T-cell (primary cell): ENCODE measurements around the gene MDP1. TPM values are rescaled to one million over a fixed set of nuclear protein-coding genes. Genes with fewer than 3 reads are reported as not detected.

Experiments used
- ATAC-seq, 4 experiments: fragments of 200-7000 bp in 3 of 4; fragments of 150-1000 bp in 1 of 4; cut with Tn5 transposase; replicated peaks in 1 of 4; 1 replicate in 3 of 4; 2 replicates in 1 of 4; pipeline ENCODE4 v1.10.0; 2021; ENCODE audit warnings: moderate library complexity in 3 of 4, mild to moderate bottlenecking in 2 of 4, moderate number of reproducible peaks in 1 of 4
- CTCF ChIA-PET, 2 donors: fragments of 300-600 bp; sonication (Branson Sonifier 250); formaldehyde crosslinking; loops; one replicate each; lab custom pipeline; 2022; ENCODE audit warnings: antibody characterized with exemption in 2 of 2; lab: Charles Lee
- POLR2A ChIA-PET, 2 donors: fragments of 300-600 bp; sonication (Branson Sonifier 250); formaldehyde crosslinking; loops; one replicate each; lab custom pipeline; 2022; ENCODE audit warnings: antibody characterized with exemption in 2 of 2; lab: Charles Lee
- DNase-seq, 35 experiments: peaks; one replicate each; pipeline versions ENCODE4 v3.0.0 to v3.0.0-alpha.2; 2013 to 2023
- H3K27ac ChIP-seq: one replicate; pipeline ENCODE4 v1.5.1; 2013; ENCODE audit warnings: low read length
- H3K27me3 ChIP-seq, 2 experiments: replicated peaks in 1 of 2; 1 replicate in 1 of 2; 2 replicates in 1 of 2; pipeline versions ENCODE4 v1.6.1 to v1.7.0; 2013; ENCODE audit warnings: low read length in 1 of 2, mixed read lengths in 1 of 2; ENCODE audit not compliant: control insufficient read depth in 2 of 2, insufficient read depth in 2 of 2; ENCODE audit errors: extremely low read depth in 1 of 2
- H3K36me3 ChIP-seq, 2 donors: 1 replicate in 1 of 2; 2 replicates in 1 of 2; pipeline versions ENCODE4 v1.6.1 to v1.7.0; 2013; ENCODE audit warnings: low read length in 1 of 2; ENCODE audit not compliant: control insufficient read depth in 2 of 2, insufficient read depth in 1 of 2; ENCODE audit errors: extremely low read depth in 1 of 2
- H3K4me1 ChIP-seq, 2 experiments: 1 replicate in 1 of 2; 2 replicates in 1 of 2; pipeline versions ENCODE4 v1.6.1 to v1.7.0; 2013; ENCODE audit warnings: low read length in 2 of 2, mixed read lengths in 1 of 2; ENCODE audit not compliant: insufficient read depth in 2 of 2, control insufficient read depth in 1 of 2; ENCODE audit errors: extremely low read depth in 1 of 2
- H3K4me3 ChIP-seq, 2 donors: 1 replicate in 1 of 2; 2 replicates in 1 of 2; pipeline versions ENCODE4 v1.5.1 to v1.7.0; 2013; ENCODE audit warnings: mild to moderate bottlenecking in 2 of 2, low read length in 1 of 2, moderate library complexity in 1 of 2; ENCODE audit not compliant: control insufficient read depth in 1 of 2; ENCODE audit errors: extremely low read depth in 1 of 2
- H3K9me3 ChIP-seq: 2 replicates; pipeline ENCODE4 v1.7.0; 2013
- H3K27ac Mint-ChIP-seq, 2 donors: one replicate each; pipeline ENCODE4 v1.8.0; 2020 to 2021; ENCODE audit warnings: mild to moderate bottlenecking in 2 of 2, mixed read lengths in 2 of 2
- H3K27me3 Mint-ChIP-seq, 2 donors: one replicate each; pipeline ENCODE4 v1.8.0; 2021 to 2022; ENCODE audit warnings: mixed read lengths in 2 of 2
- H3K36me3 Mint-ChIP-seq: one replicate; pipeline ENCODE4 v1.8.0; 2021; ENCODE audit warnings: mixed read lengths
- H3K4me1 Mint-ChIP-seq, 3 donors: one replicate each; pipeline ENCODE4 v1.8.0; 2020 to 2022; ENCODE audit warnings: mixed read lengths in 3 of 3, mild to moderate bottlenecking in 1 of 3
- H3K4me3 Mint-ChIP-seq, 3 donors: one replicate each; pipeline ENCODE4 v1.8.0; 2020 to 2022; ENCODE audit warnings: mild to moderate bottlenecking in 3 of 3, mixed read lengths in 3 of 3, moderate library complexity in 3 of 3
- H3K9me3 Mint-ChIP-seq, 3 donors: one replicate each; pipeline ENCODE4 v1.8.0; 2020 to 2022; ENCODE audit warnings: mixed read lengths in 3 of 3
- WGBS: methylation state at CpG from one replicate; pipeline ENCODE4 v1.1.5; 2013; ENCODE audit warnings: missing lambda C conversion rate; ENCODE audit not compliant: insufficient coverage; 5-methylcytosine and 5-hydroxymethylcytosine counted together
- total RNA-seq, 35 experiments: library from RNA in 6 of 35; stranded (reverse) in 6 of 35; fragments of 120-200 nt in 1 of 35; gene quantifications; one replicate each; pipeline versions ENCODE4 v1.2.1 to v1.2.4 and lab custom pipeline; 2013 to 2026

Gene MDP1
- total RNA-seq, 5 donors from 2014 or later (not counting 1 experiment from before 2014, with no cell fraction given): 7.2 to 17.5 (median 12.1) TPM

DNA sequence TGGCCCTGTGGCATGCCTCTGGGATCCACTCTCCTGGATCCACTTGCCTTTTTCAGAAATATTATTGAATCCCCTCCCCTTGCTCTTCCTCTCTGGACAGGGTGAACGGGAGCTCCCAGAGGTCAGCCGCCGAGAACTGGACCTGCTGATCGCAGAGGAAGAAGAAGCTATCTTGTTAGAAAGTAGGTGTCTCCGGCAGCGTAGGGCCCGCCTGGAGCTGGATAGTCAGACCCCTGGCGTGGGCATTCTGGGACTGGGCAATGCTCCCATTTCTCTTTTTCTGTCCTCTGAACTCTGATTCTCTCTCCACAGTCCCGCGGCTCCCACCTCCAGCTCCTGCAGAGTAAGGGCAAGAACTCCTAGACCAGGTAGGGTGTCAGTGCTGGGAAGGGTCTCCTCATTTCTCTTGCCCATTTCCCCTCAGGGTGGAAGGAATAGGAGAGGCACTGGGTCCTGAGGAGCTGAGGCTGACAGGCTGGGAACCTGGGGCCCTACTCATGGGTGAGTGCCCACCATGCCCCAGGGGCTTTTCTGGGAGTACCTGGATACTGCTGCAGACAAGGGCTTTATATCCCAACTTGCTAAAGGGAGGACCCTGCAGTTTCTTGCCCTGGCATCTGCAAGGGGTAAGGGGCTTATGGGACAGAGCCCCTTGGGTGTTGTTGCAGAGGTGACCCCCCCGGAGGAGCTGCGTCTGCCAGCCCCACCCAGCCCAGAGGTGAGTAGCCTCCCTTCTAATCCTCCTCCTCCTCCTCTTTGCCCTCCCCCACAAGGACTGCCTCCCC, 38.6 kb downstream of the MDP1 start:
- H3K27ac ChIP-seq: no peak overlapping the region
- peaks cover 6 to 21% (median 10%) of the 10 kb centered on the region in 3 donors for H3K4me1 Mint-ChIP-seq
- CTCF ChIA-PET: no interaction called here
- H3K9me3 Mint-ChIP-seq: no peaks in the 10 kb centered on the region
- DNase-seq (no peak), ATAC-seq (no peak)
- H3K4me3 ChIP-seq: no peak overlapping the region
- no peaks in the 10 kb centered on the region for H3K27me3 ChIP-seq
- H3K4me3 Mint-ChIP-seq: no peak overlapping the region
- H3K9me3 ChIP-seq: no peaks in the 10 kb centered on the region
- peaks cover 25 to 58% of the 10 kb centered on the region in 2 donors for H3K36me3 ChIP-seq
- peaks cover 0 to 9% of the 10 kb centered on the region in 2 experiments for H3K4me1 ChIP-seq
- WGBS: 100% methylated on average over 1 of the region's 12 CpGs
- H3K27ac Mint-ChIP-seq: peak overlapping the region in 1 of 2 donors; percentile 36
- H3K36me3 Mint-ChIP-seq: peaks cover 34% of the 10 kb centered on the region
- no peaks in the 10 kb centered on the region for H3K27me3 Mint-ChIP-seq
- POLR2A ChIA-PET: no interaction called here

DNA sequence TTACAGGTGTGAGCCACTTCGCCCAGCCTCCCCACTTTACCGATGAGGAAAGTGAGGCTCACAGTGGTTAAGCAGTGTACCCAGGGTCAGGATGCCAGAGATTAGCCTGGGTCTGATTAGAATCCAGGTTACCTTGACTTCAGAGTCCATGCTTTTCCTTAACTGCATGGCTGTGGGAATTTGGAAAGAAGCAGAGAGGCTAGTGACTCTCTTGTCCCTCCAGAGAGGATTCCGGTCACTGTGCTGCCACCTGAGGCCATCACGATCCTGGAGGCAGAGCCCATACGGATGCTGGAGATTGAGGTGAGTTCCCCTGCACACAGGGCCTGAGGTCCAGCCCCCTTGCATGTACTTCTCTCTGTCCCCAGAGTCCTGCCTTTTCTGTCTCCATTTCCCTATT, 39.3 kb downstream of the MDP1 start:
- Mint-ChIP-seq H3K4me1 (peaks cover 8 to 26% (median 11%) of the 10 kb centered on the region in 3 donors), H3K4me3 (no peak overlapping the region), H3K27me3 (no peaks in the 10 kb centered on the region), H3K9me3 (no peaks in the 10 kb centered on the region), H3K36me3 (peaks cover 30% of the 10 kb centered on the region), H3K27ac (no peak overlapping the region)
- no peak for ATAC-seq
- Histone ChIP-seq H3K36me3 (peaks cover 20 to 52% of the 10 kb centered on the region in 2 donors), H3K4me1 (peaks cover 2 to 16% of the 10 kb centered on the region in 2 experiments), H3K9me3 (no peaks in the 10 kb centered on the region), H3K4me3 (no peak overlapping the region), H3K27me3 (no peaks in the 10 kb centered on the region), H3K27ac (no peak overlapping the region)
- WGBS: 100% methylated on average over 5 of the region's 5 CpGs
- CTCF ChIA-PET: interaction anchor here in 1 of 2 donors (0.7 kb wide), 1 partner anchor 68 kb away, joined by 3 read pairs; no protein-coding TSS in a partner anchor
- DNase-seq: no peak
- POLR2A ChIA-PET: no interaction called here

DNA sequence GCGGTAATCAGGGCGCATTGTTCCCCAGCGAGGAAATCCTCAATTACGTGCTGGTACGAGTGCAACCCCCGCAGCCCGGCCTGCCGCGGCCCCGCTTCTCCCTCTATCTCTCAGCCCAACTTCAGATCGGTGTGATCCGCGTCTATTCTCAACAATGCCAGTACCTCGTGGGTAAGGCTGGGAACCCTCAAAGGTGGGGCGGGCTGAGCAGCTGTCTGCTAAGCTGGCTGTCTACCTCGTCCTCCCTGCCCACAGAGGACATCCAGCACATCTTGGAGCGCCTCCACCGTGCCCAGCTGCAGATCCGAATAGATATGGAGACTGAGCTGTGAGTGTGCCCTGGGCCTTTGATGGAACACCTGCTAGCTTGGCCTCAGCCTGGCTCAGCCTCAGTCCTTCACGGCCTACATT, 43.0 kb downstream of the MDP1 start:
- Mint-ChIP-seq H3K4me3 (peak overlapping the region in 2 of 3 donors; percentile 86 to 91), H3K36me3 (peaks cover 24% of the 10 kb centered on the region), H3K4me1 (peaks cover 22 to 44% (median 29%) of the 10 kb centered on the region in 3 donors), H3K27ac (peak overlapping the region; percentile 41 to 87), H3K9me3 (no peaks in the 10 kb centered on the region), H3K27me3 (no peaks in the 10 kb centered on the region)
- Histone ChIP-seq H3K4me1 (peaks cover 2 to 28% of the 10 kb centered on the region in 2 experiments), H3K36me3 (peaks cover 4 to 26% of the 10 kb centered on the region in 2 donors), H3K4me3 (no peak overlapping the region), H3K9me3 (no peaks in the 10 kb centered on the region), H3K27ac (no peak overlapping the region), H3K27me3 (no peaks in the 10 kb centered on the region)
- DNase-seq (peak in 1 of 35 experiments; percentile 25), ATAC-seq (no peak)
- 85% methylated on average over 13 of the region's 20 CpGs for WGBS
- POLR2A ChIA-PET: interaction anchor here in 1 of 2 donors (0.9 kb wide), 1 partner anchor 12 kb away, joined by 3 read pairs; the partner anchor contains the start of gene IRF9
- CTCF ChIA-PET: interaction anchor here in 1 of 2 donors (0.5 kb wide), 1 partner anchor 12 kb away, joined by 3 read pairs; the partner anchor contains the start of gene IRF9

DNA sequence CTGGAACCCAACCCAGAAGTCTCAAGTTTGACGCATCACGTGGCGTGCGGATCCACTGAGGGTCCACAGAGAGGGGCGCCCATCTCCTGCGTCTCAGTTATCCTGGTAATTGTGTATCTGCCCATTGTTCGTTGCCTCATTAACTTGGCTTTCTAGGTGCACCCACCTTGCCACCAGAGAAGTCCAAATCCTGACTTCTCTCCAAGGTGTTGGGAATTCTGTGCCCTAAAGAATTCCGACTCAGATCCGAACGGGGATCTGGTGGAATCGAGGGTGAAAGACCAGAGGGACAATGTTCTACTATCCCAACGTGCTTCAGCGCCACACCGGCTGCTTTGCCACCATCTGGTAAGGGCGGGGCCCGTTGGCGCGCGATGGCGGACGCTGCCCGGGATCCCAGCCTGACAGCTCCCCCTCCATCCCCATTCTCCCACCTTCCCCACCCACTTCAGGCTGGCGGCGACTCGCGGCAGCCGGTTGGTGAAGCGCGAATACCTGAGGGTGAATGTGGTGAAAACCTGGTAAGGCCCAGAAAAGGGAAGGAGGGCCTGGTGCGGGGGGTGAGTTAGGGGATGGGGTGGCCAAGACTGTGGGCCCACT, 43.5 kb downstream of the MDP1 start:
- WGBS: 60% methylated on average over 12 of the region's 30 CpGs
- CTCF ChIA-PET: no interaction called here
- peak overlapping the region; percentile 48 to 58 for H3K4me3 ChIP-seq
- POLR2A ChIA-PET: interaction anchor here in 1 of 2 donors (0.5 kb wide), 1 partner anchor 59 kb away, joined by 6 read pairs; no protein-coding TSS in a partner anchor
- DNase-seq: no peak
- no peaks in the 10 kb centered on the region for H3K9me3 Mint-ChIP-seq
- H3K9me3 ChIP-seq: no peaks in the 10 kb centered on the region
- peaks cover 2 to 28% of the 10 kb centered on the region in 2 experiments for H3K4me1 ChIP-seq
- peaks cover 4 to 24% of the 10 kb centered on the region in 2 donors for H3K36me3 ChIP-seq
- H3K36me3 Mint-ChIP-seq: peaks cover 29% of the 10 kb centered on the region
- H3K27ac ChIP-seq: peak overlapping the region; percentile 27
- peak overlapping the region; percentile 63 to 87 for H3K27ac Mint-ChIP-seq
- H3K4me1 Mint-ChIP-seq: peaks cover 25 to 48% (median 34%) of the 10 kb centered on the region in 3 donors
- no peaks in the 10 kb centered on the region for H3K27me3 Mint-ChIP-seq
- H3K27me3 ChIP-seq: no peaks in the 10 kb centered on the region
- no peak for ATAC-seq
- H3K4me3 Mint-ChIP-seq: peak overlapping the region; percentile 79 to 91 (median 86)

DNA sequence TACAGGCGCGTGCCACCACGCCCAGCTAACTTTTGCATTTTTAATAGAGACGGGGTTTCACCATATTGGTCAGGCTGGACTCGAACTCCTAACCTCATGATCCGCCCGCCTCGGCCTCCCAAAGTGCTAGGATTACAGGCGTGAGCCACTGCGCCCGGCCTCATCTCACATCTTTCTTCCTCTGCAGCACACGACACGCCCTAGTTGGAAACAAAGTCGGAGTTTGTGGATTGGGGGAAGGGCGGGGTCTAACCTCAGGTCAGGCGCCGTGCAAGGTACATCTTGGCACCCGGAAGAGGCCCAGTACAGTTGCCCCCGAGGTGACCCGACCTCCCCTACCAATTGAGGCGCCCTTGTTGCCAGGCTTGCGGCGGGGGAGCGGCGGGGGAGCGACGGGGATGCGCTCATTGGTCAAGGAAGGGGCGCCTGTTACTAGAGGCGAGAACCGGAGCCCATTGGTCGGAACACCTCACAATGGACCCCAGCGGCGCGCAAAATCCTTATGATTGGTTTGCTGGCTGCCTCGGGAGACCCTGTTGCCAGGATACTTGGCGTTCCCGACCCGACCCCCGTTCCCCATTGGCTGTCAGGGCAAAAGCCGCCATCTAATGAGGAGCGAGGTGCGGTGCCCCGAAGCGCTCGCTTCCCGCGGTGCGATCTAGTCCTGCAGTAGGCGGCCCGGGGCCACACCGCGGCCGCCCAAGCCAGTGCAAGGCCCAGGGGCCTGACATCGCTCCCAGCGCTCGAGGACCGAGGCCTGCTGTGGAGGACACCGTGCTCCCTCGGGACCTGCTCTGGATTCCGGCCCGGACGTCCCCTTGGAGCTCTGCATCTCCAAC, 44.2 kb downstream of the MDP1 start, which contains the start of gene REC8:
TSS of gene REC8 (plus strand) at position 659 of the 839 bp plus-strand sequence. CDS start 473 bp downstream, outside the sequence.
- CTCF ChIA-PET: interaction anchor here in 1 of 2 donors (0.6 to 0.7 kb wide), 2 partner anchors 9 to 11 kb away, joined by 3 to 4 read pairs; partner anchors contain the start of gene IRF9
- Mint-ChIP-seq H3K9me3 (no peaks in the 10 kb centered on the region), H3K36me3 (peaks cover 34% of the 10 kb centered on the region), H3K4me1 (peaks cover 26 to 52% (median 37%) of the 10 kb centered on the region in 3 donors), H3K27ac (peak within 1 kb of the TSS; percentile 87 to 93), H3K27me3 (no peaks in the 10 kb centered on the region), H3K4me3 (peak within 1 kb of the TSS; percentile 79 to 91 (median 86))
- POLR2A ChIA-PET: interaction anchor here (0.5 to 1.2 kb wide), 6 partner anchors 8 to 227 kb away, joined by 4 to 9 read pairs (median 4); partner anchors contain the start of gene NYNRIN (in 1 of the 2)
- Histone ChIP-seq H3K4me1 (peaks cover 2 to 28% of the 10 kb centered on the region in 2 experiments), H3K4me3 (peak within 1 kb of the TSS; percentile 48 to 58), H3K27me3 (no peaks in the 10 kb centered on the region), H3K27ac (peak within 1 kb of the TSS; percentile 27), H3K9me3 (no peaks in the 10 kb centered on the region), H3K36me3 (peaks cover 3 to 22% of the 10 kb centered on the region in 2 donors)
- WGBS: 21% methylated on average over 51 of the region's 63 CpGs
- DNase-seq: peak; percentile 47 to 87 (median 77)
- peak; percentile 79 to 88 (median 85) for ATAC-seq
